Activated CD4-positive, alpha-beta T cell treated with anti-CD3 and anti-CD28 coated beads, Interleukin-2, Interleukin-4, amounts not matched to agents 100 ng/mL and 50 ng/mL, durations not matched to agents 16 hours and 8 hours (primary cell): Measurements from ENCODE around the gene MYL6B.

ENCODE experiments used
- DNase-seq: peaks from one replicate; pipeline ENCODE4 v3.0.0-alpha.2; 2020; ENCODE audit warnings: low spot score

The MYL6B gene

DNA sequence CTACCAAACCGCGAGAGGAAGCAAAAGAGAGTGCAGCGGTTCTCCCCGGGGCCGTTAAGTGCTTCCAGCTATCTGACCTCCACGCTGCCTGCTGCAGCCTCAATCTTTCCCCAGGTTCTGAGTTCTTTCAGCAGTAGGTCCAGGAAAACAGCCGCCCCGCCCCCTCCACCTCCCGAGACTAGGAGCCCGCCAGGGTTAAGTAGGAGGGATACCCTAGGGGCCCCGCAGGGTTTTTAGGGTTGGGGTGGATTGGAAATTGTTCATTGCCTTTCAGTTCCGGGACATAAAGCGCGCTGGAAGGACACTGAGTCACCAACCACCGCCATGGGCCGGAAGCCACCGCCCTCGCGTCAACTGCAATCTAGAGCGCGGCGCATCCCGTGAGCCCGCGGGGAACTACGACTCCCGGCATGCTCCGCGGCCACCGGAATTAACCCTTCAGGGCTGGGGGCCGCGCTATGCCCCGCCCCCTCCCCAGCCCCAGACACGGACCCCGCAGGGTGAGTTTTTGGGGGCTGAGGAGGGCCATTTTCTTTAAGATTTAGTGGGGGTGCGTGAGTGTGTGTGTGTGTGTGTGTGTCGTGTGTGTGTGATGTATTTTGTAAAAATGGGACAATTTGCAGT is at the start of gene MYL6B:
Gene MYL6B, plus strand, starts transcription at position 456 of the 624 bp plus-strand sequence. CDS start 1,332 bp downstream, outside the sequence.
- DNase-seq = peak; percentile 95

GRCh38 chr12:56102683-56103065 is 49.7 kb upstream of the MYL6B start:
- no peak for DNase-seq

DNA sequence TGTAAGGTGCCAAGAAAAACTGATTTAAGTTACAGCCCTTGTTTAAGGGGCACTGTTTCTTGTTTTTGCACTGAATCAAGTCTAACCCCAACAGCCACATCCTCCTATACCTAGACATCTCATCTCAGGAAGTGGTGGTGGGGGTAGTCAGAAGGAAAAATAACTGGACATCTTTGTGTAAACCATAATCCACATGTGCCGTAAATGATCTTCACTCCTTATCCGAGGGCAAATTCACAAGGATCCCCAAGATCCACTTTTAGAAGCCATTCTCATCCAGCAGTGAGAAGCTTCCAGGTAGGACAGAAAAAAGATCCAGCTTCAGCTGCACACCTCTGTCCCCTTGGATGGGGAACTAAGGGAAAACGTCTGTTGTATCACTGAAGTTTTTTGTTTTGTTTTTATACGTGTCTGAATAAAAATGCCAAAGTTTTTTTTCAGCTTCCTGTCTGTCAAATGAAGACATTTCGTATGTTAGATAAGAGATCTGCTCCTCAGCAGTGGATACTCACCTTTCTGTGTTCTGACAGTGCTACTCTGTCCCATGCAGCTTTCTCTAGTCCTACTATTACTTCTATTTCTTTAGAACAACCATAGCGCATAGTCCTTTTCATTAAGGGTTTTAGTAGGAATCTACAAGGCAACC is 49.2 kb upstream of the MYL6B start:
- peak; percentile 68 for DNase-seq

DNA sequence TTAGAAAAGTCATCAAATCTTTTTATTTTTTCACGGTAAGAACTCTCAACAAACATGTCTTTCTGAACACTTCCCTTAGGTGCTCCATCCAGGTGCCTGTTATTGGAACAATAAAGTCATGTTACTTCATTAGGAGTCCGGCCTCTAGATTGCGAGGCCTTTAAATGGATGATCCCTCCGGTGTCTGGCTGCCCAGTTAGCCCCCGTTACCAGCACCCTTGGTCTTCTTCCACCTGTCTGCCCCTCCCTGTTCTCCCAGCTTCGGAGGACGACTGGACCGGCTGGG is 48.6 kb upstream of the MYL6B start:
- DNase-seq = no peak

- DNase-seq = peak; percentile 99
Observed at GRCh38 chr12:56104109-56104814, 48.1 kb upstream of the MYL6B start, which contains the start of gene PA2G4. Gene PA2G4, plus strand, starts transcription at chr12:56104559. Its CDS starts 179 bp downstream, at chr12:56104738.

DNA sequence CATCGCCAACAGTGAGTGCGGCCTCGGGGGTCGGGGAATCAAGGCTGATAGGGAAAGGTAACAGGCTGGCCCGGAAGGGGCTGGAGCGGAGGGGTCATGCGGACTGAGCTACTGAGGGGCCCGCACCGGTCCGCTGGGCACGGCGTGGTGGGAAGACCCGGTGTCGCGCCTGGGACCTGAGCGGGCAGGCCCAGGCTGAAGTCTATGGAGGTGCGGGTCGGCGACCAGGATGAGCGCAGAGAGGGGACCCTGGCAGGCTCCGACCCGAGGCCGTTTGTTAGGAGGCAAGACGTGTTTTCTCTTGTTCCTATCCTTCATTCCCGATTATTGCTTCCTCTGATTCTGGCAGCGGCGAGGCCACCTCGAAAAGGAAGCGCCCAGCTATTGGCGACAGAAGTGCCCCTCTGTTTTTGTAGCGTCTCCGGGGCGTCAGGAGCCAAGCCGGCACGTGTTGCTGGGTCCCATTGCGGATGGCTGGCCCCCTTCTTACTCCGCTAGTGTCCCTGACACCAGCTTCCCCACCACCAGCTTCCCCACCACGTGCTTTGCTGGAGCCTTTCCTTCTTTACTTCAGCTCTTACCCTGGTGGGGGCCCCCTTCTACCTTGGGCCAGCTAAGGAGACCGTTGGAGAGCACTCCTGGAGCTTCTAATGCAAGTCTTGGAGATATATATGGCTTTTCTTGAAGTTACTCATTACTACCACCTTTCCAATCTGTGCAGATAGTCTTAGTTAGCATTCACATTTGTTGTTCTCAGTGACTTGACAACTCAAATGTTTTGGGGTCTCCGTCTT is 47.4 kb upstream of the MYL6B start:
- peak; percentile 22 for DNase-seq

DNA sequence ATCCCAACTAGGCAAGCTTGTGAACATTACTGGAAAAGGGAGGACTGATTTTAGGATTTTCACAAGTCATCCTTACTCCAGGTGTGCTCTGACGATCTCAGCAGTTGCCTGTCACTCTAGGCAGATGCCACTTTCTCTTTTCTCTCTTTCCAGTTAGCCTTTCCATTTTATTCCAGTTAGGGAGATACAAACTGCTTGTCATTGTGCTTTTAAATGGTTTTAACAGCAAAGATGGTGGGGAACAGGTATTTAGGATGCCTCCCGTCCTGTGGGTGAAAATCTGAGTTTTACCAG is 46.8 kb upstream of the MYL6B start:
- no peak for DNase-seq

- no peak for DNase-seq
Observed at GRCh38 chr12:56107242-56107641, 45.1 kb upstream of the MYL6B start.

DNA sequence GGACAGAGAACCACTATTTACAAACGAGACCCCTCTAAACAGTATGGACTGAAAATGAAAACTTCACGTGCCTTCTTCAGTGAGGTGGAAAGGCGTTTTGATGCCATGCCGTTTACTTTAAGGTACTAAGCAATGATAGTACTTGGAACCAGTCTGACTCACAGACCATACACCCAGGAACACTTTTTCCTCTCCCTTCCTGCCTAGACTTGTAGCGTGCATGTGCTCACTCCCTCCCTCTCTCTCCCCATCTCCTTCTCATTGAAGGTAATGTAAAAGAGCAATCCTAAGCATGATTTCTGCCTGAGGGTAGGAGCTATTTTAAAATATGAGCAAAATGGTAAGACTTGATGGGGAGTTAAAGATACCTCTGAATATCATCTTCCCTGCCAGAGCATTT is 41.8 kb upstream of the MYL6B start:
- DNase-seq = no peak

GRCh38 chr12:56114084-56114483 is 38.3 kb upstream of the MYL6B start:
- no peak for DNase-seq

GRCh38 chr12:56115329-56115728 is 37.1 kb upstream of the MYL6B start:
- no peak for DNase-seq

- peak; percentile 94 for DNase-seq
Observed at GRCh38 chr12:56116267-56117081, 35.9 kb upstream of the MYL6B start, which contains the start of gene RPL41. Gene RPL41, plus strand, starts transcription at chr12:56116633.

GRCh38 chr12:56117082-56117706 is 35.2 kb upstream of the MYL6B start:
- peak; percentile 24 for DNase-seq

GRCh38 chr12:56117778-56118687 is 34.4 kb upstream of the MYL6B start, which contains the start of gene ZC3H10:
Gene ZC3H10, plus strand, starts transcription at chr12:56118266. Its CDS starts 2,297 bp downstream, at chr12:56120563.
- DNase-seq = peak; percentile 100

DNA sequence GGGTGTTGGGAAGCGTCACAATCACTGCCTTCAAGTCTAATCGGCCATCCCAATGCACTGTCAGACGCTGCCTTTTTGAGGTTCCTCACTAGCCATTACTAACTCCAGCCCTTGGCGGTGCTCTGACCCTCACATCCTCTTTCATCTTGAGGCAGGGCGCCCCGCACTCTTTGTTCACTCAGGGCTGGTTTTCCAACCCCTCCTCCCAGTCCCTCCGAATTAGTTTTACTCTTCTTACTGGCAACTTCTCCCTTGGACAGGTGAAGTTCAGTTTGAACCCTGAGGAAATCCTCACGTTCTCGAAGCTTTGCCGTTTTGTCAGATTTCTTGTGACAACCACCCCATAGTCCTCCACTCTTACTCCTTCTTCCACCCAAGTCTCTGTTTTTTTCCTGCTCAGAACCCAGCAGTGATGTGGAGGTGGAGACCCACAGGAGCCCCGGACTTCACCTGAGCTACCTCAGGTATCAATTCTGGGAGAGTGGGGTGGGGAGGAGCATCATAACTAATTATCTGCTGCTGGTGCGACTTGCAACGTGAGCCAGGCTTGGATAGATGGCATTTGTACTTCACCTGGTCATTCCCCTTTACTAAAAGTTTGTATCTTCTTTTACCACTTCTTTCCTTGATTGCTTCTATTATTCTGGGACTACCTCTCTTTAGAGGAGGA is 33.6 kb upstream of the MYL6B start:
- no peak for DNase-seq

GRCh38 chr12:56119361-56119796 is 33.0 kb upstream of the MYL6B start:
- peak; percentile 75 for DNase-seq

DNA sequence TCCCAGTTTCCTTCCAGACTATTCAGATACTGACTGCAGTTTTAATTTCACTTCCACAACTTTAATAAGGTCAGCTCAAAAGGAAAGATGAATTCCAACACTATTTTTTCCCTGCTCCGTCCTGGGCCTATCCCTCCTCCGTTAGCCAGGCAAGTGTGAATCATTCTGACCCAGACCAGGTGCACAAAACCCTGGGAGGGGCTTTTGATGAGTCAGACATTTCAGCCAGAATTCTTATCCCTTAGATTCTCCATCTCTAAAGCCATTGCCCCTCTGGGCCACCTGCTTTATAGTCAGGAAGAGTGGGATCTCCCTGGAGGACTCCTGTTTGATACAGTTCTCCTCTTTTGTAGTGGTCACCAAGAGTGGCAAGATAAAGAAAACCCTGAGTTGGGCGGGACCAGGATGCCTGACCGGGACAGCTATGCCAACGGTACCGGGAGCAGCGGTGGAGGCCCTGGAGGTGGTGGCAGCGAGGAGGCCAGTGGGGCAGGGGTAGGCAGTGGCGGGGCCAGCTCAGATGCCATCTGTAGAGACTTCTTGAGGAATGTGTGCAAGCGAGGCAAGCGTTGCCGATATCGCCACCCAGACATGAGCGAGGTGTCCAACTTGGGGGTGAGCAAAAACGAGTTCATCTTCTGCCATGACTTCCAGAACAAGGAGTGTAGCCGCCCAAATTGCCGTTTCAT is 32.1 kb upstream of the MYL6B start:
- no peak for DNase-seq

GRCh38 chr12:56121204-56121870 is 31.1 kb upstream of the MYL6B start:
- no peak for DNase-seq
